Activated naive CD4-positive, alpha-beta T cell treated with anti-CD3 and anti-CD28 coated beads, Interleukin-2, amount 50 U/mL, for 16 hours (primary cell): ENCODE data around the gene GNB1L.

ENCODE experiments used
- DNase-seq: peaks from one replicate; pipeline ENCODE4 v3.0.0-alpha.2; 2020

Gene GNB1L

GRCh38 chr22:19821523-19822300 is 33.0 kb downstream of the GNB1L start:
- DNase-seq, result peak; percentile 7

DNA sequence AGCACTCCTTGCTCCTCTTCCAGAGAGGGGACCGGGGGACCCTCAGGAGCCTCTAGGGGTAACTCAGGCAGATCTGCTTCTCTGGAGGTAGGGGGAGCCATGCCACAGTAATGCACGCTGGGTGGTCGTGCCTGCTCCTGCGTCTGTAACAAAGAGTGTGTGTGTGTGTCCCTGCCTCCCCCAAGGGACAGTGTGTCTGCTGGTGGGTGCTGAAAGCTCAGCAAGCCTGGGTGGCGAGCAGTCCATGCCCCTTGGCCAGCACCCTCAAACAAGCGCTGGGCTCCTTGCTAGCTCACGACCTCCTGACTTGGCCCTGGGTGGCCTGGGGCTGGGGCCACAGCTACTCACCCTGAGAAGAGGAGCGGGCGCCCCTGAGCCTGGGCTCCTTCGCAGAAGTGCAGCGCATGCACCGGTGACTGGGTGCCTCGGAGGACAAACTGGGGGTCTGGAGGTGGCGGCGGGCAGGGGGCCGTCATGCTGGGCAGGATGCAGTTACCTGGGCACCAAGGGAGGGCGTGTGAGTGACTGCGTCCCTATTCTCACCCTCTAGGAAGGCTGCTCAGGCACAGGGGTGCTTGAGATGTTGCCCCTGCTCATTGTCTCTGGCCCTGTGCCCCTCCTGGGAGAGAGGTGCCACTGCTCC is 33.7 kb downstream of the GNB1L start:
- no peak for DNase-seq

DNA sequence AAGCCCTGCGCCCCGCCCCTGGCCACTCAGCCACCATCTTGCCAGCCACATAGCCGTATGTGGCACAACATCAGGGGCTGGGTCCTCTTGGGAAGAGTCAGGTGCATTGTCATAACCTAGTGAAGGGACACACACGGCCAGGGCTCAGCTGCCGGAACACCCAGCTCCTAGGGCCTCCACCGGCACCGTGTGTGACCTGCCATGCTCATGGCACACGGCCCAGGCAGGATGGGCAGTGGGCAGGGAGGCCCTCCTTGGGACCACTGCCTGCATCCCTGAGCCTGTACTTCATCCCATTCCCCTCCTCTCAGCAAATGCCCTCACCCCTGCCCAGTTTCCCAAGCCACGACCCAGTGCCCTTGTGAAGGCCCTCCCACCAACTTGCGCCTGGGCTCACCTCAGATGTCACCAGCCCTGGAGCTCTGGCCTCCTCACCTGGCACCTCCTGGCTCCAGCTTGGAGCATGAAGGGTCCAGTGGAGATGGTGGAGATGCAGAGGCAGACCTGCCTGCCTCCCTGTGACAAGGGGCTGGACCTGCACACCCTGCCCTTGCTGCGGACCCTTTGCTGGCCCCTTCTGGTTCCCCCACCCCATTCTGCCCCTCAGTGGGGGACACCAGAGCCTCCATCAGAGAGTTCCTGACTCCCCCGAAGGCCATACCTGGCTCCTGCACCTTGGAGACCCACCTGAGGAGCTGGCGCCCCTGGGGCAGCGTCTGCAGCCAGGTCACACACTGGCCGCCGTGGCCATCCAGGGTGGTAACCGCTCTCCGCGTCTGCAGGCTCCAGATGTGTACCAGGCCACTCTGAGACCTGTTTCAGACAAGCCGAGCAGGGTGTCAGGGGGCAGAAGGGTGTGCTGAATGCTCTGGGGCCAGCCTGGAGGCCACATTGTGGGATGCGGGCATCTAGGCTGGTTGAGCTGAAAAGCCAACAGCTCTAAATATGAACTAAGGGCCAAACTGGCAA is 34.5 kb downstream of the GNB1L start:
- no peak for DNase-seq

DNA sequence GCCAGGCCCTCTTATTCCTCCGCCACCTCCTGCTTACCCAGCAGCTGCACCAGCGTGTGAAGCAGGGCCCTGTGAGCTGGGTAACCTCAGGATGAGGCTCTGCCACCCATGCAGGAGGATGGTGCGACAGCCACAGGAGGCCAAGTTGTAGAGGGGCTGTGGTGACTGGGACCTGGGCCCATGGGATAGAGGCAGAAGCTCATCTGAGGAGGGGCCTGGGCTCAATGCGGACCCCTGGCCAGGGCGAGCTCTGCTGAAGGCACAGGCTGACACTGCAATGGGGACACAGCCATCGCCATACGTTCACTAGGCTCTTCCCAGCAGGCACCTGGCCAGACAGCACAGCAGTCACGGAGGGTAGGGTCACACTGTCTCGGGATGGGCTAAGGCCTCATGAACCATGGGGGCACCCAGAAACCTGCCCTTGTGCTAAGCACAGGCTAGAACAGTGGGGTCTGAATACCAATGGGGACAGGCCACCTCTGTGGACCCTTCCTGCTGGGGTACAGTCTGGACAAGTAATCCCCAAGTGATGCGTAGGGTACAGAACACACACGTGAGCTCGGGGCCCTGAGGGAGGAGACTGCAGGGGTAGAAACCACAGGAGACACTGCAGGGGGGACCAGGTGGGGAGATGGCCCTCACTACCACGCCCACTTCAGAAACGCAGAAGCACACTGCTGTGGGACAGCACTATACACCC is 35.3 kb downstream of the GNB1L start:
- no peak for DNase-seq

DNA sequence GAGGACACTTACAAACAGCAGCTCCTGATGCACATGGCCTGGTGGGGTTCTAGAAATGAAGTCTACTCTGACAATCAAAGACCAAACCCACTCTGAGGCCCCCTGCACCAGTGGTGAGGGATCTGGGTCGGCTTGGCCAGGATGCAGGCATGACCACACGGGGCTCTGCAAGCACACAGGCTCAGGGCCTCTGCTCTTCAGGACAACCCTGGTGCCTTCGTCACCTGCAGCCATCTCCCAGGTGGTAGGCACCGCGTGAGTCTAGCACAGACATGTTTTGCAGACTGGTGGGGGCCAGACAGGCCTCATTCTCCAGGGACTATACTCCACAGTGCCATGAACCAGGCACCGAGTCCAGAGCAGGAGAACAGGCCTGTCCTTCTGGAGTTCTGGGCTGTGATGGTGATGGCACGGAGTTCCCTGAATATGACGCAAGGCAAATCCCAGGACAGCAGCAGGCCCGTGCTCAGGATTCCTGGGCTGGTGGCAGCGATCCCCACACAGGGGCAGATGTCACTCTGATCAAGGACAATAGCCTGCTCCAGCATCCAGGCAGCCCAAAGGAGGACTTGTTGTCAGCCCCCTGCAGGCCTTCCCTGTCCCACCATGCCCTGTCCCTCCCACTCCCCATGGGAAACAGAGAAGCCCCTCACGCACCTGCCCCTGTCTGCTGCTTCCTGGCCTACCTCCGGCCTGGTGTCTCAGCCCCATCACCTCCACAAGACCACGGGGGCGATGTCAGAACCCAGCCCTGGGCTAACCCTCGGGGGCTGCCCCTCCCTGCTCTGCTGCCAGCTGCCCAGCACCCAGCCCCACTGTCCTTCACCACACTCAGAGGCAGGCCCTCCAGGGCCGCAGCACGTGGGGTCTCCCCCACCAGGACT is 36.1 kb downstream of the GNB1L start:
- DNase-seq, result no peak

DNA sequence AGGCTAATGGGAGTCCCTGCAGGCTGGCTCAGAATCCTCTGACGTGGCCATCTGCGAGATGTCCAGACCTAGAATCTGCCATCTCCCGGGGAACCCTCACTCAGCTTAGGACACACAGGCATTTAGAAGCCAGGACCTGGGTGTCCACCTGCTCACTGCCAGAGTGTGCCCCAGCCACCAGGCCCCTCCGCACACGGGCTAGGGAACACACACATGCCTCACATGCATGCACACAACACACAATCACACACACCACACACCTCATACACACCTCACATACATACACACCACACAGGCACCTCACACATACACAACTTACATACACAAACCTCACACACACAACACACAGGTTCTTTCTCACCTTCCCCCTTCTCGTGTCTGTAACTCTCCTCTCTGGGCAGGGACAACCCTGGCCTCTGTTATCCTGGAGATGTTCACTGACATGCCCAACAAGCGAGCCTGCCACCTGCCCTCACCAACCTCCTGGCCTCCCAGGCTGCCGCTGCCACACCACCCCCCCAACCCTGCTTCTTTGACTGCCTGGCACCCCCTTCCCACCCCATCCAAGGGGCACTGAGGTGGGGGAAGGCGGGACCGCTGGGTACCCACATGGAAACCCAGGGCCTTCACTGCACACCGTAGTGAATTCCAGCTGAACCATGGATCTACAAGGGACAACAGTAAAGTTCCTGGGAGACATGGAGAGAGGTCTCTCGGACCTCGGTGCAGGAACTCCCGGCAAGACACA is 38.1 kb downstream of the GNB1L start:
- DNase-seq, result no peak

DNA sequence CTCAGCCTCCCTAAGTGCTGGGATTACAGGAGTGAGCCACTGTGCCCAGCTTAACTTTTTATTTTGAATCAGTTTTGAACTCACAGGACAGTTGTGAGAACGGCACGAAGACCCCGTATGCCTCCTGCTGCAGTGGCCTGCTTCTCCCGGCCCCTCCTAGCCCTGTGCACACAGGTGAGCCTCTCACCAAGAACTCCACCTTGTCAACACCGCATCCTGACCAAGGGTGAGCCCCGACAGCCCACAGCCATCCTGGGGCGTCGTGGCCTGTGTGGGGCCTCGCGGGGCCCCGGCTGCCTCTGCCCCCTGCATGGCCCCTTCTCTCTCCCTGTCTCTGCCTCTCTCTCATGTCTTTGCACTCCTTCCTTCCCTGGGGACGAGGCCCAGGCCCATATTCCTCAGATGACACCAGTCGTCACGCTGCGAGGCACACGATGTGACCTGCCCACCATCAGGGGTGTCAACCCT is 38.8 kb downstream of the GNB1L start:
- DNase-seq, result no peak

- DNase-seq, result no peak
Observed at GRCh38 chr22:19815093-19815822, 39.4 kb downstream of the GNB1L start.

GRCh38 chr22:19814428-19814827 is 40.2 kb downstream of the GNB1L start:
- no peak for DNase-seq

DNA sequence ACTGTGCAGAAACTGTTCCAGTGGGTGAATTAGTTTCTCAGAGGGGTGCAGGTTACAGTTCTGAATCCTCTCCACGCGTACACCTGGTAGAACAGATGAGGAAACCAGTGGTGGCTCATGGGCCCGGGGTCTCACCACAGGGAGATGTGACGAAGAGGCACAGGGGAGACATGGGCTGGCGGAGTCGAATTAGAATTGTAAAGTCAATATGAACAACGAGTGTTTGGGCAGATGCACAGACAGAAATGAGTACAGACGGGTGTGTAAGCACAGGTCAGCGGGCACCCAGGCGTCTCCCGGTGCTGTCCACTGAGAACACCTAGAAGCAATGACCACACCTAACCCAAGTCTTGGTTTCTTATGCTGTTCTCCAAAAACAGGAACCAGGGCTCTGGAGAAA is 41.8 kb downstream of the GNB1L start:
- DNase-seq, result no peak

- no peak for DNase-seq
Observed at GRCh38 chr22:19811811-19812771, 42.6 kb downstream of the GNB1L start.

GRCh38 chr22:19811211-19811621 is 43.5 kb downstream of the GNB1L start:
- no peak for DNase-seq

GRCh38 chr22:19810381-19811201 is 44.1 kb downstream of the GNB1L start:
- no peak for DNase-seq

- DNase-seq, result no peak
Observed at GRCh38 chr22:19809741-19810140, 44.9 kb downstream of the GNB1L start.

DNA sequence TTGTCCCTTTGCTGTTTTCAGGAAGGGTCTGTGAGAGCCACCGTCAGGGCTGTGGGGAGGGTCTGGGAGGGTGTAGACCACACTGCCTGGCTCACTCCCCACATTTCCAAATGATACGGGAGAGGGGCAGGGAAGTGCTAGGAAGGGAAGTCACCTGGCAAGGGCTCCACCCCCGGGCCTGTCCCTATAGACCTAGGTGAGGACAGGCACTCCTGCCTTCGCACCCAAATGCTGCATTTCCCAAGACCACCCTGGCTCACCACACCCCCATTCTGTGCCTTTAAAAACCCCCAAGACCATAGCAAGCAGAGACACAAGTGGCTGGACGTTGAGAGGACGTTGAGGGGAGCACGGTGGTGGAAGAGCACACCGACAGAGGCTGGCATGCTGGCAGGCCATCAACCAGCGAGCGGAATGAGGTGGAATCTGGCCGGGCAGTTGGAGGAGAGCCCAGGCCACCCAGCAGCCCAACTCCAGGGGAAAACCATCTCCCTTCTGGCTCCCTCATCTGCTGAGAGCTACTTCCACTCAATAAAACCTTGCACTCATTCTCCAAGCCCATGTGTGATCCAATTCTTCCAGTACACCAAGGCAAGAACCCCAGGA is 45.7 kb downstream of the GNB1L start:
- DNase-seq, result no peak

GRCh38 chr22:19807914-19808872 is 46.5 kb downstream of the GNB1L start:
- DNase-seq, result peak; percentile 7
